ENCODE data around the gene GAB1. TPM values are rescaled to one million over a fixed set of nuclear protein-coding genes. Genes with fewer than 3 reads are reported as not detected.
A peak's percentile ranks its signal among the peaks of the same experiment; 100 is the strongest.

Gene GAB1
- total RNA-seq, 3 donors from 2014 or later: 62.3 to 104 (median 84.0) TPM

DNA sequence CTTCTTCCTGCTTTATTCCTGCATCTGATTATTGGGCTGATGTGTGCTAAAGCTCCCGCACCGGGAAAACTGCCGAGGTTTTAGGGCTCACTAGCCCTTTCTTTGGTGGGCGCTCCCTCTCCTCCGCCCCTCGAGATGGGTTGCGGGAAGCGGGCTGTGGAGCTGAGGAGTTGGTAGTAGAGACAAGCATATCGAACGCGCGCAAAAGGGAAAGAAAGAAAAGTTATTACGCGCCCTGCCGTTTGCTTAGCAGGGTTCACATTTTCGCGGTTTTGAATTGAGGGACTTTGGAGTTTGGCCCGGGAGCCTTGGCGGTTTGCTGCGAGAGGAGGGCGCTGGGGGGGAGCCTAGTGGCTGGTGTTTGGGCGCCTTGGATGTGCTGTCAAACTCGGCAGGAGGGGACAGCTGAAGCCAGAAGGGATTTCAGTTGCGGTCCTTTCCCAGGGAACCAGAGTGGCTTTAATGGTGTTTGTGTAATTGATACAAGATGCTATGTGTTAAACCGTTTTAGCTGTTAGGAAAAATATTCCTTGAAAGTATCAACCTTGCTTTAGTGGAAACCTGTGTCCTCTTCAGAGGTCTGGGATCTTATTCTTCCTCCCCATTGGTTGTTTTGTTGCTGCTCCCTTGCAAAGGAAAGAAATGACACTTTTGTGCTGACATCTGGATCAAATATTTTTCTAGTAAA, 1.1 kb downstream of the GAB1 start:
- intact Hi-C loops (cut with DNase I, micrococcal nuclease): no loop called here
- peak overlapping the region; percentile 80 for H3K4me3 ChIP-seq
- DNase-seq: peak; percentile 79 to 84 (median 83)
- H3K4me1 ChIP-seq (ENCODE audit: low read depth): peaks cover 38% of the 10 kb centered on the region
- H3K9me3 ChIP-seq: no peaks in the 10 kb centered on the region
- peak; percentile 34 for ATAC-seq
- TF ChIP-seq, protein P1, sequence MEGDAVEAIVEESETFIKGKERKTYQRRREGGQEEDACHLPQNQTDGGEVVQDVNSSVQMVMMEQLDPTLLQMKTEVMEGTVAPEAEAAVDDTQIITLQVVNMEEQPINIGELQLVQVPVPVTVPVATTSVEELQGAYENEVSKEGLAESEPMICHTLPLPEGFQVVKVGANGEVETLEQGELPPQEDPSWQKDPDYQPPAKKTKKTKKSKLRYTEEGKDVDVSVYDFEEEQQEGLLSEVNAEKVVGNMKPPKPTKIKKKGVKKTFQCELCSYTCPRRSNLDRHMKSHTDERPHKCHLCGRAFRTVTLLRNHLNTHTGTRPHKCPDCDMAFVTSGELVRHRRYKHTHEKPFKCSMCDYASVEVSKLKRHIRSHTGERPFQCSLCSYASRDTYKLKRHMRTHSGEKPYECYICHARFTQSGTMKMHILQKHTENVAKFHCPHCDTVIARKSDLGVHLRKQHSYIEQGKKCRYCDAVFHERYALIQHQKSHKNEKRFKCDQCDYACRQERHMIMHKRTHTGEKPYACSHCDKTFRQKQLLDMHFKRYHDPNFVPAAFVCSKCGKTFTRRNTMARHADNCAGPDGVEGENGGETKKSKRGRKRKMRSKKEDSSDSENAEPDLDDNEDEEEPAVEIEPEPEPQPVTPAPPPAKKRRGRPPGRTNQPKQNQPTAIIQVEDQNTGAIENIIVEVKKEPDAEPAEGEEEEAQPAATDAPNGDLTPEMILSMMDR (IDR thresholded peaks at IDR 0.05): no peak
- H3K36me3 ChIP-seq (ENCODE audit: low read depth): no peaks in the 10 kb centered on the region

DNA sequence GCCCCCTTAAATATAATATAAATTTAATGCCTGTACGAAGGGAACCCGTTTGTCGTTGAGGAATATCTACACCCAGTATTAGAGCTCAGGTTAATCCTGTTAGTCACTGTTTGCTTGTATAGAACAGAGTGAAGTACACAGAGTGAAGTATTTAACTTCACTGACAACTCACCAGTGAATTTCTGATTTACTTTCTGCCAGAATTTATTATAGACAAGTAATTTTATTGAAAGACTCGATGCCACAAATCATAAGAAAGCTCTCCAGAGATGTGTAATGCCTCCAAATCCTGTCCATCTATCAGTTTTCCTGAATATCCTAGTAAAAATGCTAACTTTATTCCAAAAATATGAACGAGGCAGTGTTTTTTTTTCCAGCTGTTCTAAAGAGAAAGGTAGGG, 1.6 kb downstream of the GAB1 start:
- DNase-seq (no peak), ATAC-seq (no peak)
- Histone ChIP-seq H3K4me3 (no peak overlapping the region), H3K4me1 (ENCODE audit: low read depth) (peaks cover 38% of the 10 kb centered on the region), H3K9me3 (no peaks in the 10 kb centered on the region), H3K36me3 (ENCODE audit: low read depth) (no peaks in the 10 kb centered on the region)
- intact Hi-C loops (cut with DNase I, micrococcal nuclease): no loop called here
- TF ChIP-seq, protein P1 (IDR thresholded peaks at IDR 0.05): no peak

DNA sequence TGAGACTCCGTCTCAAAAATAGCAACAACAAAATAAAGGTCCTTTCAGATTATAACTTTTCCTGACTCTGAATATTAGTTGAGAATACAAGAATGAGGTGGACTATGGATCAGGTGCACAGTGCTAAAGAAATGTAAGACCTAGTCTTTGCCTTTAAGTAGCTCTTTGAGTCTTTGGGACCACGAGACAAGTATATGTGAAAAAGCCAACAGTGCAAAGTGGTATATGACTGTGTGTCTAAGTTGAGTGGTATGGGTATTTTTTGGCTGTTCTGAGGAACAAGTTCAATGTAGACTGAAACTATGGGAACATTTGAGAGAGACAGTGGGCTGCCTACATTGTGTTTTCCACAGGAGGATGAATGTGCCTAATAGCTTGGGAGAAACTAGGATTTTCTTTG, 2.8 kb downstream of the GAB1 start:
- peaks cover 38% of the 10 kb centered on the region for H3K4me1 ChIP-seq (ENCODE audit: low read depth)
- no peak for DNase-seq
- no peaks in the 10 kb centered on the region for H3K36me3 ChIP-seq (ENCODE audit: low read depth)
- ATAC-seq: no peak
- TF ChIP-seq, protein P1 (IDR thresholded peaks at IDR 0.05): no peak
- intact Hi-C loops (cut with DNase I, micrococcal nuclease): no loop called here
- H3K9me3 ChIP-seq: no peaks in the 10 kb centered on the region
- no peak overlapping the region for H3K4me3 ChIP-seq

DNA sequence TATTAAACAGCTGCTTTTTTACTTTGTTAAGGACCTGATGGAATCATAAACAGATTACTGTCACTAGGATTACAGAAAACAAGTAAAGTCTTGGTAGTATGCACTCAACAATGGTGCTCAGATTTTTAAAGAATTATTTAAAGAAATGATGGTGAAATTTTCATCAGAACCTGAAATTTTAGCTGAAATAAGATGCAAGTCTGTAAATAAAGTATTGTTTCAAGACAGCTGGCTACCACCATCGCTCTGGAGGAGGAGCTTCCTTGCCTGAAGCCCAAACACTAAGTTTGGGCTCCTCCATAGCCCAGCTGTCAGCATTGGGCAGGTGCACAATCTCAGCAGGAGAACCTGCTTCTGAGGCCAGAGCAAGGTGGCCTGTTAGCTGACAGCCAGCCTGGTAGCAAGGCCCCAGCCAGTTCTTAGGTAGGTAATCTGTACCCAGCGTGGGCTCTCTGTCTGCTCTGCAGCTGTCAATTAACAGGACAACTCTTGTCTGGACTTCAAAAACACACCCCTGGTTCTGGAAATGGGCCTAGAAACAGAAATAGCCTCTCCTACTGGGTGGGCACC, 4.6 kb downstream of the GAB1 start:
- no peak for ATAC-seq

DNA sequence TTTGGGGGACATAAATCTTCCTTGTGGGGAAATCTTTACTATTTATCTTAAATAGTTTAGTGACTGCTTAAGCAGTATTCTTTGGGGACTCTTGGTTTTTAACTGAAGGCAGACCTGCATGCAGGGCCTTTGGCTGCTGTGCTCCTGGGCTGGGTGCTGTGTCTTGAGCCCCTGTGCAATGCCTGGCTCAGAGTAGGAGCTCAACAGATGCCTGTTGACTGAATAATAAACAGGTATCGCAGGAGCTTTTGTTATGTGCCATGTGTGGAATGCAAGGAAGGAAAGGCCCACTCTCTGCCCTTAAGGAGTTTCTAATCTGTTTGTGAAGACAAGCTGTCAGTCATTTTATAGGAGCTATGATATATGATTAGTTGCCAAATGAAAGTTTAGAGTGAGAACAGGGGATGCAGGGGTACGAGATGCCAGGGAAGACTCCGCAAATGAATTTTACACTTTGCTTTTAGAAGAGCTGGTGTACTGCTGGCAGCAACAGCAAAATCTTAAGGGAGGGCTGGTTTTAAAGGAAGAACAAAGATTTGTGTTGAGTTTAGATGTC, 6.7 kb downstream of the GAB1 start:
- Histone ChIP-seq H3K9me3 (no peaks in the 10 kb centered on the region), H3K4me3 (no peak overlapping the region), H3K36me3 (ENCODE audit: low read depth) (no peaks in the 10 kb centered on the region), H3K4me1 (ENCODE audit: low read depth) (peaks cover 46% of the 10 kb centered on the region)
- TF ChIP-seq, protein P1 (IDR thresholded peaks at IDR 0.05): no peak
- DNase-seq (no peak), ATAC-seq (no peak)
- intact Hi-C loops (cut with DNase I, micrococcal nuclease): no loop called here

More for the DNA sequence above, 4.6 kb downstream of the GAB1 start:
- Histone ChIP-seq H3K4me1 (ENCODE audit: low read depth) (peaks cover 52% of the 10 kb centered on the region), H3K36me3 (ENCODE audit: low read depth) (no peaks in the 10 kb centered on the region), H3K4me3 (no peak overlapping the region), H3K9me3 (no peaks in the 10 kb centered on the region)
- intact Hi-C loops (cut with DNase I, micrococcal nuclease): no loop called here
- peak in 1 of 3 donors; percentile 55 for DNase-seq
- TF ChIP-seq, protein P1 (IDR thresholded peaks at IDR 0.05): no peak

Data from mucosa of descending colon (tissue), 3 donors.